GM21717 (cell line): ENCODE data around the gene GRK5.

Source experiments
- ATAC-seq: cut with Tn5 transposase; IDR thresholded peaks from one replicate; pipeline ENCODE4 v1.9.1; 2021; ENCODE audit warnings: mild to moderate bottlenecking, moderate library complexity; ENCODE audit not compliant: unreplicated experiment

Gene GRK5

GRCh38 chr10:119468542-119469324 is 261.4 kb downstream of the GRK5 start:
- no peak for ATAC-seq

GRCh38 chr10:119469325-119469707 is 261.9 kb downstream of the GRK5 start:
- no peak for ATAC-seq

- ATAC-seq: no peak
Measured at GRCh38 chr10:119469846-119470245, 262.5 kb downstream of the GRK5 start.

GRCh38 chr10:119470920-119471702 is 263.7 kb downstream of the GRK5 start:
- no peak for ATAC-seq

- ATAC-seq: no peak
Measured at GRCh38 chr10:119473771-119474170, 266.4 kb downstream of the GRK5 start.

- no peak for ATAC-seq
Measured at GRCh38 chr10:119474606-119475005, 267.2 kb downstream of the GRK5 start.

GRCh38 chr10:119477444-119477843 is 270.1 kb downstream of the GRK5 start:
- peak; percentile 57 for ATAC-seq

- peak; percentile 77 for ATAC-seq
Measured at GRCh38 chr10:119478111-119478802, 270.9 kb downstream of the GRK5 start.

- ATAC-seq: peak; percentile 4
Measured at GRCh38 chr10:119478811-119479341, 271.5 kb downstream of the GRK5 start.

- no peak for ATAC-seq
Measured at GRCh38 chr10:119479532-119479931, 272.2 kb downstream of the GRK5 start.

GRCh38 chr10:119480667-119481066 is 273.3 kb downstream of the GRK5 start:
- no peak for ATAC-seq

GRCh38 chr10:119481781-119482426 is 274.5 kb downstream of the GRK5 start:
- no peak for ATAC-seq

GRCh38 chr10:119483001-119483400 is 275.6 kb downstream of the GRK5 start:
- no peak for ATAC-seq

- no peak for ATAC-seq
Measured at GRCh38 chr10:119483839-119484238, 276.5 kb downstream of the GRK5 start.

- ATAC-seq: no peak
Measured at GRCh38 chr10:119488675-119489074, 281.3 kb downstream of the GRK5 start.

GRCh38 chr10:119489991-119490326 is 282.6 kb downstream of the GRK5 start:
- ATAC-seq: no peak

- ATAC-seq: no peak
Measured at GRCh38 chr10:119491966-119492757, 284.8 kb downstream of the GRK5 start.

GRCh38 chr10:119493155-119493554 is 285.8 kb downstream of the GRK5 start:
- ATAC-seq: no peak

GRCh38 chr10:119494236-119495020 is 287.1 kb downstream of the GRK5 start:
- no peak for ATAC-seq
